CD1c-positive myeloid dendritic cell (primary cell): ENCODE results near the gene MAPK8IP2.
"Not testable (repeated sequence)": the region's sequence is repeated elsewhere in the genome, so short reads cannot be mapped to it uniquely, and the experiment has no call there.

Experiments
- DNase-seq: peaks from one replicate; pipeline ENCODE4 v3.0.0-alpha.2; 2016; ENCODE audit errors: extremely low spot score

MAPK8IP2 gene

GRCh38 chr22:50635591-50635990 lies 35.0 kb downstream of the MAPK8IP2 start:
- no peak for DNase-seq

- DNase-seq, result not testable (repeated sequence)
Observed at GRCh38 chr22:50640296-50640695, 39.7 kb downstream of the MAPK8IP2 start.

- no peak for DNase-seq
Observed at GRCh38 chr22:50640857-50641647, 40.5 kb downstream of the MAPK8IP2 start.

GRCh38 chr22:50641696-50642607 lies 41.4 kb downstream of the MAPK8IP2 start:
- no peak for DNase-seq

- DNase-seq, result not testable (repeated sequence)
Observed at GRCh38 chr22:50643021-50643820, 42.6 kb downstream of the MAPK8IP2 start.

- DNase-seq, result not testable (repeated sequence)
Observed at GRCh38 chr22:50643821-50644101, 43.2 kb downstream of the MAPK8IP2 start.

- no peak for DNase-seq
Observed at GRCh38 chr22:50653256-50653655, 52.7 kb downstream of the MAPK8IP2 start.

- DNase-seq, result not testable (repeated sequence)
Observed at GRCh38 chr22:50654664-50655063, 54.1 kb downstream of the MAPK8IP2 start.

- peak; percentile 58 for DNase-seq
Observed at GRCh38 chr22:50656122-50657070, 55.8 kb downstream of the MAPK8IP2 start.

GRCh38 chr22:50657925-50658324 lies 57.3 kb downstream of the MAPK8IP2 start:
- DNase-seq, result peak; percentile 30

GRCh38 chr22:50659711-50660110 lies 59.1 kb downstream of the MAPK8IP2 start:
- DNase-seq, result not testable (repeated sequence)

GRCh38 chr22:50660306-50660705 lies 59.7 kb downstream of the MAPK8IP2 start:
- DNase-seq, result no peak
